IMR-90 (cell line): ENCODE measurements around the gene PKM.

ENCODE experiments used
- BHLHE40 ChIP-seq: fragments of 150-350 bp; IDR thresholded peaks from 2 replicates; pipeline ENCODE4 v1.6.1; 2016; ENCODE audit warnings: mild to moderate bottlenecking, low read depth, low read length
- CEBPB ChIP-seq: IDR thresholded peaks from 2 replicates; pipeline ENCODE4 v1.6.1; 2012; ENCODE audit warnings: low read depth, low read length, improper control_type of control experiment
- FOS ChIP-seq: fragments of 150-350 bp; IDR thresholded peaks from 2 replicates; pipeline ENCODE4 v1.6.1; 2016; ENCODE audit warnings: low read depth, low read length
- MAZ ChIP-seq: IDR thresholded peaks from 2 replicates; pipeline ENCODE4 v1.6.1; 2012; ENCODE audit warnings: low read depth, mild to moderate bottlenecking, low read length, improper control_type of control experiment, moderate library complexity, borderline replicate concordance
- MXI1 ChIP-seq: IDR thresholded peaks from 2 replicates; pipeline ENCODE4 v1.6.1; 2012; ENCODE audit warnings: low read depth, mild to moderate bottlenecking, low read length, moderate library complexity, borderline replicate concordance
- NFE2L2 ChIP-seq: fragments of 150-350 bp; IDR thresholded peaks from 2 replicates; pipeline ENCODE4 v1.6.1; 2016; ENCODE audit warnings: low read depth, mild to moderate bottlenecking, low read length
- POLR2A ChIP-seq: IDR thresholded peaks from 2 replicates; pipeline ENCODE4 v1.6.1; 2012; ENCODE audit warnings: mild to moderate bottlenecking, low read depth, low read length
- RAD21 ChIP-seq: IDR thresholded peaks from 2 replicates; pipeline ENCODE4 v1.6.1; 2012; ENCODE audit warnings: low read length, improper control_type of control experiment
- RCOR1 ChIP-seq: IDR thresholded peaks from 2 replicates; pipeline ENCODE4 v1.6.1; 2012; ENCODE audit warnings: mild to moderate bottlenecking, low read length, improper control_type of control experiment; ENCODE audit not compliant: insufficient replicate concordance
- RFX5 ChIP-seq: IDR thresholded peaks from 2 replicates; pipeline ENCODE4 v1.8.0; 2012; ENCODE audit warnings: low read depth, mild to moderate bottlenecking, low read length, moderate library complexity
- TF ChIP-seq, protein P1 (sequence below): conservative IDR thresholded peaks from 2 replicates; pipeline ENCODE4 v1.5.1; 2012; ENCODE audit warnings: mild to moderate bottlenecking, low read depth, low read length, improper control_type of control experiment
- TF ChIP-seq, protein P2 (sequence below): fragments of 150-350 bp; IDR thresholded peaks from 2 replicates; pipeline ENCODE4 v1.6.1; 2017; ENCODE audit warnings: mild to moderate bottlenecking, antibody characterized with exemption, low read length, low read depth

DNA sequence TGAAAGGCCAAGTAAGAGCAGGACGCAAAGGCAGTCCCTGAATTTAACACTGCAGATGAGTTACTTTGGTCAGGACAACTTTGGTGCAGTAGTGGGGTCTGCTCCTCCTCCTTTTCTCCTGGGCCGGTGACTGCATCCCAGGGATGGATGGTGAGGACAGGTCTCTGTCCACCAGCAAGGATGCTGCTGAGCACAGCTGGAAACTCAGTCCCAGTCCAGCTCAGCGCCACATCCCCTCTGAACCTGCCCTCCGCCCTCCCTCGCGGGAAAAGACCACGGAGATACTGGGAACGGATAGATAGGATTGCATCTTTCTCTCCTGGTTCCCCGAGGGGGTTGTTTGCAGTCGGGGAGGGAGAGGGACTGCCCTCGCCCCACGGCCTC, 47.2 kb downstream of the PKM start:
- TF ChIP-seq MXI1: no peak
- TF ChIP-seq, protein P1, sequence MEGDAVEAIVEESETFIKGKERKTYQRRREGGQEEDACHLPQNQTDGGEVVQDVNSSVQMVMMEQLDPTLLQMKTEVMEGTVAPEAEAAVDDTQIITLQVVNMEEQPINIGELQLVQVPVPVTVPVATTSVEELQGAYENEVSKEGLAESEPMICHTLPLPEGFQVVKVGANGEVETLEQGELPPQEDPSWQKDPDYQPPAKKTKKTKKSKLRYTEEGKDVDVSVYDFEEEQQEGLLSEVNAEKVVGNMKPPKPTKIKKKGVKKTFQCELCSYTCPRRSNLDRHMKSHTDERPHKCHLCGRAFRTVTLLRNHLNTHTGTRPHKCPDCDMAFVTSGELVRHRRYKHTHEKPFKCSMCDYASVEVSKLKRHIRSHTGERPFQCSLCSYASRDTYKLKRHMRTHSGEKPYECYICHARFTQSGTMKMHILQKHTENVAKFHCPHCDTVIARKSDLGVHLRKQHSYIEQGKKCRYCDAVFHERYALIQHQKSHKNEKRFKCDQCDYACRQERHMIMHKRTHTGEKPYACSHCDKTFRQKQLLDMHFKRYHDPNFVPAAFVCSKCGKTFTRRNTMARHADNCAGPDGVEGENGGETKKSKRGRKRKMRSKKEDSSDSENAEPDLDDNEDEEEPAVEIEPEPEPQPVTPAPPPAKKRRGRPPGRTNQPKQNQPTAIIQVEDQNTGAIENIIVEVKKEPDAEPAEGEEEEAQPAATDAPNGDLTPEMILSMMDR: no peak
- no peak for TF ChIP-seq FOS
- no peak for TF ChIP-seq CEBPB
- TF ChIP-seq BHLHE40: no peak
- TF ChIP-seq MAZ: no peak
- no peak for TF ChIP-seq POLR2A
- TF ChIP-seq RFX5: no peak
- no peak for TF ChIP-seq NFE2L2
- TF ChIP-seq, protein P2, sequence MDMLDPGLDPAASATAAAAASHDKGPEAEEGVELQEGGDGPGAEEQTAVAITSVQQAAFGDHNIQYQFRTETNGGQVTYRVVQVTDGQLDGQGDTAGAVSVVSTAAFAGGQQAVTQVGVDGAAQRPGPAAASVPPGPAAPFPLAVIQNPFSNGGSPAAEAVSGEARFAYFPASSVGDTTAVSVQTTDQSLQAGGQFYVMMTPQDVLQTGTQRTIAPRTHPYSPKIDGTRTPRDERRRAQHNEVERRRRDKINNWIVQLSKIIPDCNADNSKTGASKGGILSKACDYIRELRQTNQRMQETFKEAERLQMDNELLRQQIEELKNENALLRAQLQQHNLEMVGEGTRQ: no peak
- no peak for TF ChIP-seq RAD21
- no peak for TF ChIP-seq RCOR1
